Hypothalamus (tissue), 51 donors: ENCODE data around the gene PCK2.

ENCODE experiments used
- DNase-seq, 51 donors: peaks; one replicate each; lab custom pipeline; 2025; lab: John Stamatoyannopoulos, UW

Gene PCK2

DNA sequence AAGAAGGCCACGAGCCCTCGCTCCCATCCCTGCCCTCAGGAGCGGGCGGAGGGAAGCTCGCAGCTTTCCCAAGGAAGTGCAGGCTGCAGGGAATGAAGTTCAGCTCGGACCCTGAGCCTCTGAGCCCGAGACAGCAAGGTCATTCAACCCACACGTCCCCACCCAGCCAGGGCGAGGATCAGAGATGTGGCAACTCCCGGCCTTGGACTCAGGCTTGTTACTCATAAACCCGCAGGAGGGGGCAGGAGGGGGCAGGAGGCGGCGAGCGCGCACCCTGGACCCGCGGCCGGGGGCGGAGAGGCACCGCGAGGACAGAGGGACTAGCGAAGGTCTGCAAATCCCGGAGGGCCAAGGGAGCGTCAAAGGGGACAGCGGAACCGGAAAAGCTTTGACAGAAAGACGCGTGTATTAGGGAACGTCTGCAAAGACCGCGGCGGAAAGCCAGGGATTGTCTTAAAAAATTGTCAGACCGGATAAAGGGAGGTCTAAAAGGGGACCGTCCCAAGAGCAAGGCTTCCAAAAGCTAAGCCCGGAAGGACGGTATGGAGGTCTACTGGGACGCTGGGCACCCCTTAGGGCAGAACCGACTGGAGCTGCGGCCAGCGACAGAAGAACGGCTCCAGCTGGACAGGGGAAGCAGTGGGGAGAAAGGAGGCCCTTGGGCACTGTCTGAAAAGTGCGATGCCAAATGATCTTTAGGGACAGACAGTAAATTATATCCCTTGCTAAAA lies 19.9 kb downstream of the PCK2 start:
- peak in 49 of 51 donors; percentile 58 to 97 (median 84) for DNase-seq

DNA sequence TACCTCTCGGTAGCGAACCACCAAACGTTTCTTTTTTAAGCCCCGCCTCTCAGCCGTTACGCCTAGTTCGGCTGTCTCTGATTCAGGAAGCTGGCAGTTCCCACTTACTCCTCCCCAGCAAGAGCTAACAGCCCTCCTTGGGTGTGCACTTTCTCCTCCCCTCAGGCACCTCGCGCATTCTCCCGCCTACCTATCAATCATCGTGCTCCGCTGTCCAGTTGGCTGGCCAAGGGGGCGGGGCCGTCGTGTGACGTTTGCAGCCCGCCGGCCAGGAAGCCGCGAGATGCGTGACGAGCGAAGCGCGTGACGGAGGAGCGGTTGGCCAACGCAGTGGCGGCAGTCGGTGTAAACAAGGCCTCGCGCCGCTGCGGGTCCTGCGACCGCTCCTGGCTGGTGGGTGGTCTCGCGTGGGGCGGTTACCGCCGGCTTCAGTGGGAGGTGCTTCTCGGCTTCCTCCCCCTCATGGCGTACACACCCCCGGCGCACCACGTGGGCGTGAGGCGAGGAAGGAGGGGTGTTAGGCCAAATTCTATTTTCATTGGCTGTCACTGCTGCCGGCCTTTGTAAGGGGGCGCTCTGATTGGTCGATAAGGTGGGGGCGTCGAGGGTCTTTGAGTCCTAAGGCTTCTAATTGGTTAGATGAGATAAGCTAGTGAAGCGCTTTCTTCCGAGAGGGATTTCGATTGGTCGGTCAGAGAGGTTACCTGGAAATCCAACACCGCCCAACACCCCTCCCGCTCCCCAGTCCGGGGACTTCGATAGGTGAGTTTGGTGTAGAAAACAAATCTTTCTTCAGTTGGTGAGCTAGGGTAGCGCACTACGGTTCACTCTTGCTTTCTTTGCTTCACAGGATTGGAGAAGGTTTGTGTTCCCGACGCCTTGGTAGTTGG lies 20.7 kb downstream of the PCK2 start, which contains the start of the genes DCAF11 and NRL:
TSS of gene DCAF11 (plus strand) at position 246 of the 890 bp plus-strand sequence. CDS start 818 bp downstream, outside the sequence.
TSS of gene NRL (minus strand) at position 418 of the 890 bp plus-strand sequence. CDS start 32,101 bp downstream, outside the sequence.
- DNase-seq: peak; percentile 91 to 100 (median 99)

DNA sequence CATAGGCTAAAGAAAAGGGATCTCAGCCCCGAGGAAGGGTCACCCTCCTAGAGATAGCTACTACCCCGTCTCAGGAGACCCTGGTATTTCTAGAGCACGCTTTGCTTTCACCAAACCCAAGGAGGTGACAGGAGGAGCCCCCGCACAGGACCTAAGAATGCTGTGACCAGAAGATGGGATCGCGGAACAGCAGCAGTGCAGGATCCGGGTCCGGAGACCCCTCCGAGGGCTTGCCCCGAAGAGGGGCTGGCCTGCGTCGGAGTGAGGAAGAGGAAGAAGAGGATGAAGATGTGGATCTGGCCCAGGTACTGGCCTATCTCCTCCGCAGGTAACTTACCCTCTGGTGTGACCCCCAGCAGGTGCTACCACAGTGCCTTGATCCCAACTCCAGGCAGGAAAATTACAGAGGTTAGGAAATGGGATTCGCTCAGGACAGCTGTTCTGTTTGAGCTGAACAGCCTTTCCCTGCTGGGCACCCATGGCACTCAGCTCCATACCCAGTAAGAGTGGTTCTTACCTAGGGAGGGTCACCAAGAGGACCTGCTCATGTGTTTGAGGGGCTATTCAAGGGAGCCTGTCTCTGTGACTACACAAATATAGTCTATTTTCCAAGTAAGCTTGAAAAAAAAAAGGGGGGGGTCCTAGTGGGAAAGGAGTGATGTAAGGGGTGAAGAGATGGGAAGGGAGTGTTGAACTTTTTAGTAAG lies 21.5 kb downstream of the PCK2 start:
- DNase-seq: no peak

DNA sequence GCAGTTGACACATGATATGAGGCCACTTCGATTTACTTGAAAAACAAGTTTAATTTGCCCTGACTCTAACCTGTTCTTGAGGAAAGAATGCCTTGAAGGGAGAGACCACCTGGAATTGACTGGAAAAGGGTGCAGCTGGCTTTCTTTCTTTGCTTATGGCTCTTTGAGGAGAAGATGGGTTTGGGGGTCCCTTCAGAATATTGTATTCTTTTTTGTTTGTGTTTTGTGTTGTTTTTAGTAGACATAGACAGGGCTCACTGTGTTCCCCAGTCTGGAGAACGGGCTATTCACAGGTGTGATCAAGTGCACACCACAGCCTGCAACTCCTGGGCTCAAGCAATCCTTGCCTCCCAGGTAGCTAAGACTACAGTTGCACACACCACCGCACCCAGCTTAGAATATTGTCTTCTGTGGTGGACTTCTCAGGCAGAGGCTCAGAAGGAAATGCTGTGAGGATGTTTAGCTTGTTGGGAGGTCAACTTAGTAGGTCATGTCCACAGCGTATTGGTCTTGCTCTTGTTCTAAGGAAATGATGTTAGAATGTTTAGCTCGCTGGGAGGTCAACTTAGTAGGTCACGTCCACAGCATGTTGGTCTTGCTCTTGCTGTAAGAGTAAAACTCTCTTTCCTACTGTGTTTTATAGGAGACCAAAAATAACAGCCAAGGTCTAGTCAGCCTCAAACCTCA lies 22.2 kb downstream of the PCK2 start:
- no peak for DNase-seq

DNA sequence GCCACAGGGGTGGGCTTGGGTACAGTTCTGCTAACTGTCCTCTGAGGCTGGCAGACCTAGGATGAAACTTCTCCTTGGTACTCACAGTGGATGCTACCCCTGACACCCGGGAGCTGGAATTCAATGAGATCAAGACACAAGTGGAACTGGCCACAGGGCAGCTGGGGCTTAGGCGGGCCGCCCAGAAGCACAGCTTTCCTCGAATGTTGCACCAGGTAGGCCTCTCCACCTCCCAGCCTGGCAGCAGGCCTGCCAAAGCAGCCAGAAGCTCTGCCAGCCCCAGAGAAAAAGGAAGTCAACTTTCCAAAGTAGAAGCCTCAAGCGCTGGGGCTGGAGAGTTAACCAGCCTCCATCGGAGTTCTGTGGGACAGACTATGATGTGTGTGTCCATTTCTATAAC lies 23.1 kb downstream of the PCK2 start:
- no peak for DNase-seq

DNA sequence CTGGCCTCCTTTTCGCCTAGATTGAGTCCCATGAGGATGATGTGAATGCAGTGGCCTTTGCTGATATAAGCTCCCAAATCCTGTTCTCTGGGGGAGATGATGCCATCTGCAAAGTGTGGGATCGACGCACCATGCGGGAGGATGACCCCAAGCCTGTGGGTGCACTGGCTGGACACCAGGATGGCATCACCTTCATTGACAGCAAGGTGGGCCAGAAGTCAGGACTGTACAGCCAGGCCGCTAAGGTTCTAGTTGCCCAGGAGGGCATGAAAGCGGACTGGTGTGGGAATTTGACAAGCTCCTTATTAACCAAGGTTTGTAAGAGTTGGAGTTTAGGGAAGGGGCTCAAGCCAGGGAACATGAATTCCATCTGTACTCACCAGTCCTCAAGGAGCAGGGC lies 25.6 kb downstream of the PCK2 start:
- DNase-seq: no peak

DNA sequence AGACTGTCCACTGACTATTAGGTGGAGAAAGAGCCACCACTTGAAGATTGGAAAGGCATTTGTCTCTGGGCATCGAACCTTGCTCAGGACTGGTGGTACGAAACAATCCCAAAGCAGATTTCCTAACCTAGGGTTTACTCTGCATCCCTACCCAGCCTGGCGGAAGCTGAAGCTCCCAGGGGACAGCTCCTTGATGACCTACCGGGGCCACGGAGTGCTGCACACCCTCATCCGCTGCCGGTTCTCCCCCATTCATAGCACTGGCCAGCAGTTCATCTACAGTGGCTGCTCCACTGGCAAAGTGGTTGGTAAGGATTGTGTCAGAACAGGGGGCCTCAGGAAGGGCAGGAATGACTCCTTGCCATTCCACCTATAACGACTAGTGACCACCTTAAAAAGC lies 27.1 kb downstream of the PCK2 start:
- DNase-seq: no peak

DNA sequence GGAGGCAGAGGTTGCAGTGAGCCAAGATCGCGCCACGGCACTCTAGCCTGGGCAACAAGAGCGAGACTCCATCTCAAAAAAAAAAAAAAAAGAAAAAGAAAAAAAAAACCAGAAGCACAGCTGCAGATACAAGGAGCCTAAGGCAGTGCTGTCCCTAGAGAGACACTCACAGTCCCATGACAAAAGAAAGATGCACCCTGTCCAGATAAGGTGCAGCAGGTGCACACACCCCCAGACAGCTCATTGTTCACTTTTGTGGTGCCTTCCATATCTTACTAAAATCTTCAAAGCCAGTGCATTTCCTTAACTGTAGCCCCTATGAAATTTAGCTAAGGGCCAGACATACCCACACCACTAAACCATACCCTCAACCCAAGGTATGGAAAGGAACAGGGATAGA lies 28.3 kb downstream of the PCK2 start:
- DNase-seq: no peak

DNA sequence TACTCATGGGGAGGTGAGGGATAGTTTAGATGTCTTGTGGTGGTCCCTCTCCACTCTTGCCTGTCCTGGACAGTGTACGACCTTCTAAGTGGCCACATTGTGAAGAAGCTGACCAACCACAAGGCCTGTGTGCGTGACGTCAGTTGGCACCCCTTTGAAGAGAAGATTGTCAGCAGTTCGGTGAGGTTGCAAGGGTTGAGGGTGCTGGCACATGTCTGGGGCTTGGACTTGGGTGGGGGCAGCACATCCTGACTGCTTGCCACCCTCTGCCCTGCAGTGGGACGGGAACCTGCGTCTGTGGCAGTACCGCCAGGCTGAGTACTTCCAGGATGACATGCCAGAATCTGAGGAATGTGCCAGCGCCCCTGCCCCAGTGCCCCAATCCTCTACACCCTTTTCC lies 28.8 kb downstream of the PCK2 start:
- no peak for DNase-seq

DNA sequence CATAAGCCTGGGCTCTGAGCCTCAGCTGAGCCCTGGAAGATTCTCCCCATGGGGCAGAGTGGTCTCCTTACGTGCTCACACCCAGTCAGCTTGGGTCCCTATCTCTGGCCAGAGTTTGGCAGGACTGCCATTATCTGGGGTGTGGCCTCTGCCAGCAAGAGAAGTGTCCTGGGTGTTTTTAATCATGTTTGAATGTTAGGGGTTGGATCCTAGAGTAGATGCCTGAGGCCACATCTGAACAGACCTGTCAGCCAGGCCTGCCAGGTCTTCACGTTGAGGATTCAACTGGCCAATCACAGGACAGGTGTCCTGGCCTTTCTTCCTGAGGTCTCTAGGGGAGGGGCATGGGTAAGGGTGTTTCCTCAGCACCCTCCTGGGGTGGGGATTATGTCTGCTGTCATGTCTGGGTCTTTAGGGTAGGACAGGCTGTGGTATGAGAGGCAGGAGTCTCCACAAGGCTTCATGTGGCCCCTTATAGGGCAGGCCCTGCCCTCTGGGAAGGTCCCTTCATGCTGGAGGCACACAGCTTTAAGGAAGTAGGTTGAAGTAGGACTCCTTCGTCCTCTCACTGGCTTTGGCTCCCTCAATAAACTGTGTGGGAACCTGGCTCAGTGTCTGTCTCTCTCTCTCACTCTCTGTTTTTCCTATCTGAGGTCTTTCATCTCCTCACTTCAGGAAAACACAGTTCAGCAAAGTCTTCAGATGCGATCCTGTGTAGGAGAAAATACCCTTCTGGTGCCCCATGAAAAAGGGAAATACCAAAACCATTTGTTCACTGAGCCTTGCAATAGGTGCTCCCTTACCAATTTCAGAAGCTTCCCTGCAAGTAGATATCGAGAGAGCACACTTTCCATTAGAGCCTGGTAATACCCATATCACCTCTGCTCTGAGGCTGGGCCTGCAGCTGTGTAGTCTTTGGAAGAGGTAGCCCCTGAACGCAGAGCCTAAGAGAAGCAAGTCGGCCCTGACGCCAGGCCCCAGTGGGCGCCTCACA lies 29.6 kb downstream of the PCK2 start:
- no peak for DNase-seq

DNA sequence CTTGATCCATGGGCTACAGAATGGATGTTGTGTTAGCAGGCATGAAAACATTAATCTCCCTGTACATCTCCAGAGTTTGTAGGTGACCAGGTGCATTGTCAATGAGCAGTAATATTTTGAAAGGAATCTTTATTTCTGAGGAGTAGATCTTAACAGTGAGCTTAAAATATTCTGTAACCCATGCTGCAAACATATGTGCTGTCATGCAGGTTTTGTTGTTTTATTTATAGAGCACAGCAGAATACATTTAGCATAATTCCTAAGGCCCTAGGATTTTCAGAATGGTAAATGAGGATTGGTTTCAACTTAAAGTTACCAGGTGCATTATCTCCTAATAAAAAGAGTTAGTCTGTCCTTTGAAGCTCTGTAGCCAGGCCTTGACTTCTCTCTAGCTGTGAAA lies 32.8 kb downstream of the PCK2 start:
- no peak for DNase-seq

DNA sequence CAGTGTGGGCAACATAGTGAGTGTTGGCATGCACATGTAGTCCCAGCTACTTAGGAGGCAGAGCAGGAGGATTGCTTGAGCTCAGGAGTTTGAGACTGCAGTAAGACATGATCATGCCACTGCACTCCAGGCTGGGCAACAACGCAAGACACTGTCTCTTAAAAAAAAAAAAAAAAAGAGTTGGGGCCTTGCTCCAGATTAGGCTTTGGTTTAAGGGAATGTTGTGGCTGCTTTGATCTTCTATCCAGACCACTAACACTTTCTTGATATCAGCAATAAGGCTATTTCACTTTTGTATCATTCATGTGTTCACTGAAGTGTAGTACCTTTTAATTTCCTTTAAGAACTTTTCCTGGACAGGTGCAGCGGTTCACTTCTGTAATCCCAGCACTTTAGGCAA lies 33.6 kb downstream of the PCK2 start:
- DNase-seq: no peak

DNA sequence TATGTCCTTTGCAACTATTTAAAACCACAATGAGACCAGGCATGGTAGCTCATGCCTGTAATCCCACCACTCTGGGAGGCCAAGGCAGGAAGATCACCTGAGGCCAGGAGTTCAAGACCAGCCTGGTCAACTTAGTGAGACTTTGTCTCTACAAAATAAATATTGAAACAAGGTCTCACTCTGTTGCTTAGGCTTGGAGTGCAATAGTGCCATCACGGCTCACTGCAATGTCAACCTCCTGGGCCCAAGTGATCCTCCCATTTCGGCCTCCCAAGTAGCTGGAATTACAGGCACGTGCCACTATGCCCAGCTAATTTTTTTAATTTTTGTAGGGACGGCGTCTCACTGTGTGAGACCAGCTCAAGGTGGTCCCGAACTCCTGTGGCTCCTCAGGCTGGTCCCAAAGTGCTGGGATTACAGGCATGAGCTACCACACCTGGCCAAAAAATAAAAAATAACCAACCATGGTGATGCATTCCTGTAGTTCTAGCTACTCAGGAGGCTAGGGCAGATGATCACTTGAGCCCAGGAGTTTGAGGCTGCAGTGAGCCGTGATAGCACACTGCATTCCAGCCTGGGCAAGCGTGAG lies 35.4 kb downstream of the PCK2 start:
- no peak for DNase-seq

DNA sequence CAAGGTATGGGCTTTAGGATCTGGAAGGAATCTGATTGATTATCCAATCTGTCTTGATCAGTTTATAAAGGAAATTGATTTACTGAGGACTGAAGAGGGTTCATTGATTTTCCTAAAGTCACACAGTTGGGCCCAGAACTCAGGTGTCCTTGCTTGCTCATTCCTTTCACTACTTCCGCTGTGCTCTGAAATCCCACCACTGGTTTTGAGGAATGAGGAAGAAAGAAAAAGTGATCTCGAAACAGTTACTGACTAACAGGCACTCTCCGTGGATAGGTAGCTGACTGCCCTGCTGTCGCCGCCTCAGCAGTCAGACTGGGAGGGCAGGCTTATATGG lies 36.2 kb downstream of the PCK2 start, which contains the start of gene FITM1:
TSS of gene FITM1 (plus strand) at position 280 of the 337 bp plus-strand sequence. CDS start 905 bp downstream, outside the sequence.
- DNase-seq: no peak

DNA sequence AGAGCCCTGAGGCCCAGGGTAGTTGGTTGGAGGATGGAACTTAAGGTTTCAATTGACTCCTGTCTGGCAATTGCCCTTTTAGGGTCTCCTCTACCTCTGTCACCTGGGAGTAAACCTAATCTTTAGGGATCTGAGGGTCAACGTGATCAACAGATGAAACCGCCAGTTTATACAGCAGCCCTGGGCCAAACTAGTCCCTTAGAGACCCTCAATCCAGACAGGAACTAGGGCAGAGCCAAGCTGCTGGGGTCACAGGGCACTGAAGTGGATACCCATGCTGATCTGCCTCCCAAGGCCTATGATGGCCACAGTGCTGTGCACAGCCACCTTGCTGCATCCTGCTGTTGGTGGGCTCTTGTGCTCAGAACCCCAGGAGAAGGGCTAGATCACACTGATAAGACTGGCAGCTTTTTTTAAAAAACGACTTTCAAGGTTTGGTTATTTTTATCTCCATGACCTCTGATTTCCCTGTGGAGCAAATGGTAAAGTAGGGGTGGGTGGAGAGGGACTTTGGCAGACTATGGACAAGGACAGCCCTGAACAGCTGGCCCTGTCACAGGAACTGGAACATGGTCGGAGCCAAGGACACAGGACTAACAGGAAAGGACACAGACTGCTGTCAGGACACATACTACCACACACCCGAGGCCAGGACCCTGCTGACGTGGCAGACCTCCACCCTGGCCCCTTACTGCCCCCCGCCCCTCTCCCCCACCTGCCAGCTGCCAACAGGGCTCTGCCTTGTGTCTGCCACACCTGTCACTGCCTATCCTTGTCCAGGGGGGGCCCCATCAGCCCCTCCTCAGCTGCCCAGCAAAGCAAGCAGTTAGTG lies 36.8 kb downstream of the PCK2 start:
- no peak for DNase-seq

DNA sequence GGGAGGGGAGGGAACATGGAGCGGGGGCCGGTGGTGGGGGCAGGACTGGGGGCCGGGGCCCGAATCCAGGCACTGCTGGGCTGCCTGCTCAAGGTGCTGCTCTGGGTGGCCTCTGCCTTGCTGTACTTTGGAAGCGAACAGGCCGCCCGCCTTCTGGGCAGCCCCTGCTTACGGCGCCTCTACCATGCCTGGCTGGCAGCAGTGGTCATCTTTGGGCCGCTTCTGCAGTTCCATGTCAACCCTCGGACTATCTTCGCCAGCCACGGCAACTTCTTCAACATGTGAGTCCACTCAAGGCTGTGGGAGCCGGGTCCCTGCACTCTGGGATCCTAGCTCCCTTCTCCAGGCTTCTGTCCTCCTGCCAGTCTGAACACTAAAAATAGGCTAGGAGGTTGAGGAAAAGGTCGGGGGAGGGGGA lies 37.4 kb downstream of the PCK2 start:
- DNase-seq: no peak

DNA sequence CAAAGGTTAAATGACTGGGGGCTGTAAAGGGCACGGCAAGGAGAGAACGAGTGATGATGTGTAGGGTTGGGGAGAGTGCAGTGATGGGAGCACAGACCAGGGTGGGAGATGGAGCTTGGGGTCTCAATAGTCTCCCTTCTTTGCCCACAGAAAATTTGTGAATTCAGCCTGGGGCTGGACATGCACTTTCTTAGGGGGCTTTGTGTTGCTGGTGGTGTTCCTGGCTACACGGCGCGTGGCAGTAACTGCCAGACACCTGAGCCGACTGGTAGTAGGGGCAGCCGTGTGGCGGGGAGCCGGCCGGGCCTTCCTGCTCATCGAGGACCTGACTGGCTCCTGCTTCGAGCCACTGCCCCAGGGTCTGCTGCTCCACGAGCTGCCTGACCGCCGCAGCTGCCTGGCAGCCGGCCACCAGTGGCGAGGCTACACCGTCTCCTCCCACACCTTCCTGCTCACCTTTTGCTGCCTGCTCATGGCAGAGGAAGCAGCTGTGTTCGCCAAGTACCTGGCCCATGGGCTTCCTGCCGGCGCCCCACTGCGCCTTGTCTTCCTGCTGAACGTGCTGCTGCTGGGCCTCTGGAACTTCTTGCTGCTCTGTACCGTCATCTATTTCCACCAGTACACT lies 38.1 kb downstream of the PCK2 start:
- no peak for DNase-seq
